Measurements from ENCODE around the gene MTOR.

The MTOR gene

GRCh38 chr1:11058026-11058425, 204.3 kb downstream of the MTOR start:
- TF ChIP-seq GABPA (IDR thresholded peaks at IDR 0.05; ENCODE audit: low read depth): no peak
- TF ChIP-seq, protein P1, sequence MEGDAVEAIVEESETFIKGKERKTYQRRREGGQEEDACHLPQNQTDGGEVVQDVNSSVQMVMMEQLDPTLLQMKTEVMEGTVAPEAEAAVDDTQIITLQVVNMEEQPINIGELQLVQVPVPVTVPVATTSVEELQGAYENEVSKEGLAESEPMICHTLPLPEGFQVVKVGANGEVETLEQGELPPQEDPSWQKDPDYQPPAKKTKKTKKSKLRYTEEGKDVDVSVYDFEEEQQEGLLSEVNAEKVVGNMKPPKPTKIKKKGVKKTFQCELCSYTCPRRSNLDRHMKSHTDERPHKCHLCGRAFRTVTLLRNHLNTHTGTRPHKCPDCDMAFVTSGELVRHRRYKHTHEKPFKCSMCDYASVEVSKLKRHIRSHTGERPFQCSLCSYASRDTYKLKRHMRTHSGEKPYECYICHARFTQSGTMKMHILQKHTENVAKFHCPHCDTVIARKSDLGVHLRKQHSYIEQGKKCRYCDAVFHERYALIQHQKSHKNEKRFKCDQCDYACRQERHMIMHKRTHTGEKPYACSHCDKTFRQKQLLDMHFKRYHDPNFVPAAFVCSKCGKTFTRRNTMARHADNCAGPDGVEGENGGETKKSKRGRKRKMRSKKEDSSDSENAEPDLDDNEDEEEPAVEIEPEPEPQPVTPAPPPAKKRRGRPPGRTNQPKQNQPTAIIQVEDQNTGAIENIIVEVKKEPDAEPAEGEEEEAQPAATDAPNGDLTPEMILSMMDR (IDR thresholded peaks at IDR 0.05; ENCODE audit: insufficient read depth, low read length): no peak
- no peak for TF ChIP-seq REST (IDR thresholded peaks at IDR 0.05; ENCODE audit: insufficient replicate concordance, low read depth)
- no peak for TF ChIP-seq SPI1 (IDR thresholded peaks at IDR 0.05; ENCODE audit: borderline replicate concordance, low read depth)
- no peak for TF ChIP-seq POLR2AphosphoS5 (IDR thresholded peaks at IDR 0.05; ENCODE audit: low read depth)
- no peak overlapping the region for H3K27ac ChIP-seq (replicated peaks)
- DNase-seq (ENCODE audit: low read depth in 1 of 2, low spot score in 1 of 2): no peak
- no peaks in the 10 kb centered on the region for H3K27me3 ChIP-seq (ENCODE audit: insufficient read depth, poor library complexity, severe bottlenecking)
- no peak overlapping the region for H3K4me3 ChIP-seq (replicated peaks; ENCODE audit: insufficient read depth, low read length)

GRCh38 chr1:11057477-11057876, 204.9 kb downstream of the MTOR start:
- DNase-seq (ENCODE audit: low read depth in 1 of 2, low spot score in 1 of 2): no peak
- TF ChIP-seq, protein P1 (IDR thresholded peaks at IDR 0.05; ENCODE audit: insufficient read depth, low read length): no peak
- TF ChIP-seq REST (IDR thresholded peaks at IDR 0.05; ENCODE audit: insufficient replicate concordance, low read depth) (no peak), GABPA (IDR thresholded peaks at IDR 0.05; ENCODE audit: low read depth) (no peak), SPI1 (IDR thresholded peaks at IDR 0.05; ENCODE audit: borderline replicate concordance, low read depth) (no peak), POLR2AphosphoS5 (IDR thresholded peaks at IDR 0.05; ENCODE audit: low read depth) (no peak)
- no peaks in the 10 kb centered on the region for H3K27me3 ChIP-seq (ENCODE audit: insufficient read depth, poor library complexity, severe bottlenecking)
- H3K4me3 ChIP-seq (replicated peaks; ENCODE audit: insufficient read depth, low read length): no peak overlapping the region
- H3K27ac ChIP-seq (replicated peaks): no peak overlapping the region
